K562 (cell line): ENCODE measurements around the gene SLC12A9. TPM values are rescaled to one million over a fixed set of nuclear protein-coding genes. Genes with fewer than 3 reads are reported as not detected.

Source experiments
- ADNP ChIP-seq: fragments of 200-800 bp; sonication (Bioruptor generic); IDR thresholded peaks from 2 replicates; pipeline ENCODE4 v1.6.1; 2016; ENCODE audit warnings: missing genetic modification characterization, missing compliant biosample characterization
- FOXP1 ChIP-seq: sonication (generic); formaldehyde crosslinking; IDR thresholded peaks from 2 replicates; pipeline ENCODE4 v1.8.0; 2022; ENCODE audit warnings: mild to moderate bottlenecking, missing genetic modification reagents
- MTF1 ChIP-seq: fragments of 250-450 bp; sonication (Bioruptor Pico); IDR thresholded peaks from 2 replicates; pipeline ENCODE4 v1.9.0; 2021; ENCODE audit warnings: moderate library complexity, mild to moderate bottlenecking, inconsistent platforms, borderline replicate concordance
- MYNN ChIP-seq, 2 experiments: sonication (generic); formaldehyde crosslinking in 1 of 2; IDR thresholded peaks; 2 replicates each; pipeline versions ENCODE4 v1.5.0 to v1.6.1; 2016 to 2020; ENCODE audit warnings: antibody characterized with exemption in 1 of 2, missing genetic modification reagents in 1 of 2
- NFE2 ChIP-seq: IDR thresholded peaks from 2 replicates; pipeline ENCODE4 v1.6.1; 2014; ENCODE audit warnings: antibody characterized with exemption, low read depth
- NFXL1 ChIP-seq: fragments of 450-650 bp; formaldehyde crosslinking; IDR thresholded peaks from 2 replicates; pipeline ENCODE4 v1.4.0; 2021; ENCODE audit warnings: mild to moderate bottlenecking
- NR4A1 ChIP-seq, 2 experiments: fragments of 250-450 bp in 1 of 2; fragments of 450-650 bp in 1 of 2; sonication (Bioruptor Pico) in 1 of 2; IDR thresholded peaks; 2 replicates each; pipeline versions ENCODE4 v1.4.0 to v1.6.1; 2016 to 2020; ENCODE audit warnings: mild to moderate bottlenecking in 2 of 2, missing compliant biosample characterization in 1 of 2, missing genetic modification characterization in 1 of 2, moderate library complexity in 1 of 2
- SFPQ ChIP-seq: fragments of 200-400 bp; formaldehyde crosslinking; IDR thresholded peaks from 2 replicates; pipeline ENCODE4 v1.6.1; 2017; ENCODE audit warnings: mild to moderate bottlenecking, low read depth, low read length, moderate library complexity
- SP2 ChIP-seq: IDR thresholded peaks from 2 replicates; pipeline ENCODE4 v1.6.1; 2011; ENCODE audit warnings: mild to moderate bottlenecking, low read depth, low read length, moderate library complexity; ENCODE audit not compliant: poor library complexity, severe bottlenecking; ENCODE audit errors: extremely low read depth
- SRF ChIP-seq, 2 experiments: fragments of 250-450, 450-650 bp in 1 of 2; sonication (Bioruptor Pico) in 1 of 2; sonication (generic) in 1 of 2; formaldehyde crosslinking; IDR thresholded peaks; 2 replicates each; pipeline versions ENCODE4 v1.5.0 to v1.5.1; 2020 to 2022; ENCODE audit warnings: mild to moderate bottlenecking in 1 of 2, missing genetic modification reagents in 1 of 2
- SRSF9 ChIP-seq: fragments of 200-400 bp; formaldehyde crosslinking; IDR thresholded peaks from 2 replicates; pipeline ENCODE4 v1.6.1; 2017; ENCODE audit warnings: low read depth, low read length, borderline replicate concordance
- TBP ChIP-seq: optimal IDR thresholded peaks from 2 replicates; pipeline ENCODE3; 2011; ENCODE audit warnings: low read depth, low read length, improper control_type of control experiment
- ZBTB9 ChIP-seq: fragments of 450-650 bp; formaldehyde crosslinking; IDR thresholded peaks from 2 replicates; pipeline ENCODE4 v1.4.0; 2020; ENCODE audit warnings: mild to moderate bottlenecking, moderate library complexity
- ZNF655 ChIP-seq: fragments of 250-450 bp; sonication (Bioruptor Pico); IDR thresholded peaks from 2 replicates; pipeline ENCODE4 v1.5.0; 2021
- polyA plus RNA-seq, 8 experiments: library from polyadenylated mRNA; depleted of rRNA in 4 of 8; stranded (reverse) in 5 of 8; unstranded in 3 of 8; fragments of >200 nt; fragmentation: Nextera tagmentation in 2 of 8; fragmentation: Illumina TruSeq in 1 of 8; extraction: Ambion mirVana in 2 of 8; extraction: Trizol in 1 of 8; gene quantifications; 2 replicates each; pipeline versions ENCODE4 v1.2.1 to v1.2.3, GENCODE V29; 2011 to 2014; ENCODE audit warnings: inconsistent platforms in 1 of 8, missing spikeins in 1 of 8
- total RNA-seq, 7 experiments: library from RNA; depleted of rRNA in 6 of 7; stranded (reverse); fragments of >200 nt in 6 of 7; fragmentation: Illumina TruSeq in 2 of 7; extraction: Trizol in 2 of 7; gene quantifications; 2 replicates each; pipeline versions ENCODE4 v1.2.1 to v1.2.3, GENCODE V29; 2011 to 2021; ENCODE audit warnings: low replicate concordance in 1 of 7
- TF ChIP-seq, protein P1 (sequence below): fragments of 450-650 bp; IDR thresholded peaks from 2 replicates; pipeline ENCODE4 v1.6.1; 2016; ENCODE audit warnings: antibody characterized with exemption
- TF ChIP-seq, protein P2 (sequence below): fragments of 450-650 bp; IDR thresholded peaks from 2 replicates; pipeline ENCODE4 v1.6.1; 2018; ENCODE audit not compliant: partially characterized antibody

The SLC12A9 gene
- total and polyA plus RNA-seq, 9 of the 15 experiments (the other 6 are each of a cell fraction or from before 2014, with no cell fraction given): 0.06 to 20.2 (median 10.7) TPM

DNA sequence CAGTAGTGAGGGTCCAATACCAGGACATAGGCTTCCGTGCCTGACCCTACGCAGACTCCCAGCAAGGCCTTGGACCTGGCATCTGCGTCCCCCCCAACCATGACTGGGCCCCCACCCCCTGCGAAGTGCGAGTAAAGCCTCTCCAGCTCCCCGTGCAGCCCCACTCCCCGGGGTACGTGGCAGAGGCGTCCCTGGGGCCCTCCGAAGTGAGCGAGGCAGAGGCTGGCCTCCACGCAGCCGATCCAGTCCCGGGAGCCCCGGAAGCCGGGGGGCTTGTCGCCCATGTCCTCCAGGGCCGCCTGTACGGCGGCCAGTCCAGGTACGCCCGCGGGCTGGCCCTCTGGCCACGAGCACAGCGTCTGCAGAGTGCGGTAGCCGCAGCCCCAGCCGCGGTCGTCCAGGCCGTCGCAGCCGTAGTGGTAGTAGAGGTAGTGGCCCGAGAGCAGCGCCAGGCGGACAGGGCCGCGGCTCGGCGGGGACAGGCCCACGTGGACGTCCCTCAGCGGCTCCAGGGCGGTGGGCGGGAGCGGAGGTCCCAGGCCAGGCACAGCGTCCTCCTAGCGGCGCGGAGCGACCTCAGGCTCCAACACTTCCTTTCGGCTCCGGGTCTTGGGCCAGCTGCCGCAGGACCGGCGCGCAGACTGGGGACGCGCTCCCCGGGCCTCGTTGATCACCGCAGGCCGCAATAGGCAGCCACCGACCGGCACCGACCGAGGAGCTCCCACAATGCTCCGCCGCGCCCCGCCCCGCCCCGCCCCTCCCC lies 36.7 kb downstream of the SLC12A9 start, which contains the start of gene UFSP1 (continued):
- TF ChIP-seq SFPQ (no peak), NFXL1 (no peak), TBP (no peak), SP2 (no peak), ADNP (no peak), NFE2 (no peak), SRF (CRISPR knock-in tag; IDR thresholded peaks at IDR 0.05) (no peak), ZNF655 (CRISPR knock-in tag) (no peak), NR4A1 (CRISPR knock-in tag; IDR thresholded peaks at IDR 0.05) (peak; percentile 44; the same call in 1 of the 2 replicates), NR4A1 (tag; IDR thresholded peaks at IDR 0.05) (peak; percentile 84), MTF1 (CRISPR knock-in tag) (no peak), ZBTB9 (CRISPR knock-in tag) (0 out of 2 replicates have a peak, but pooled peaks have one; percentile 38), MYNN (IDR thresholded peaks at IDR 0.05) (peak; percentile 42; the same call in 1 of the 2 replicates), MYNN (CRISPR knock-in tag; IDR thresholded peaks at IDR 0.05) (no peak), FOXP1 (no peak; the same call in 1 of the 2 replicates), SRSF9 (no peak)
- TF ChIP-seq, protein P1, sequence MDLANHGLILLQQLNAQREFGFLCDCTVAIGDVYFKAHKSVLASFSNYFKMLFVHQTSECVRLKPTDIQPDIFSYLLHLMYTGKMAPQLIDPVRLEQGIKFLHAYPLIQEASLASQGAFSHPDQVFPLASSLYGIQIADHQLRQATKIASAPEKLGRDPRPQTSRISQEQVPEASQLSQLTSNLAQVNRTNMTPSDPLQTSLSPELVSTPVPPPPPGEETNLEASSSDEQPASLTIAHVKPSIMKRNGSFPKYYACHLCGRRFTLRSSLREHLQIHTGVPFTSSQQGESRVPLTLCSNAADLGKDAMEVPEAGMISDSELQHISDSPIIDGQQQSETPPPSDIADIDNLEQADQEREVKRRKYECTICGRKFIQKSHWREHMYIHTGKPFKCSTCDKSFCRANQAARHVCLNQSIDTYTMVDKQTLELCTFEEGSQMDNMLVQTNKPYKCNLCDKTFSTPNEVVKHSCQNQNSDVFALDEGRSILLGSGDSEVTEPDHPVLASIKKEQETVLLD: no peak
- TF ChIP-seq, protein P2, sequence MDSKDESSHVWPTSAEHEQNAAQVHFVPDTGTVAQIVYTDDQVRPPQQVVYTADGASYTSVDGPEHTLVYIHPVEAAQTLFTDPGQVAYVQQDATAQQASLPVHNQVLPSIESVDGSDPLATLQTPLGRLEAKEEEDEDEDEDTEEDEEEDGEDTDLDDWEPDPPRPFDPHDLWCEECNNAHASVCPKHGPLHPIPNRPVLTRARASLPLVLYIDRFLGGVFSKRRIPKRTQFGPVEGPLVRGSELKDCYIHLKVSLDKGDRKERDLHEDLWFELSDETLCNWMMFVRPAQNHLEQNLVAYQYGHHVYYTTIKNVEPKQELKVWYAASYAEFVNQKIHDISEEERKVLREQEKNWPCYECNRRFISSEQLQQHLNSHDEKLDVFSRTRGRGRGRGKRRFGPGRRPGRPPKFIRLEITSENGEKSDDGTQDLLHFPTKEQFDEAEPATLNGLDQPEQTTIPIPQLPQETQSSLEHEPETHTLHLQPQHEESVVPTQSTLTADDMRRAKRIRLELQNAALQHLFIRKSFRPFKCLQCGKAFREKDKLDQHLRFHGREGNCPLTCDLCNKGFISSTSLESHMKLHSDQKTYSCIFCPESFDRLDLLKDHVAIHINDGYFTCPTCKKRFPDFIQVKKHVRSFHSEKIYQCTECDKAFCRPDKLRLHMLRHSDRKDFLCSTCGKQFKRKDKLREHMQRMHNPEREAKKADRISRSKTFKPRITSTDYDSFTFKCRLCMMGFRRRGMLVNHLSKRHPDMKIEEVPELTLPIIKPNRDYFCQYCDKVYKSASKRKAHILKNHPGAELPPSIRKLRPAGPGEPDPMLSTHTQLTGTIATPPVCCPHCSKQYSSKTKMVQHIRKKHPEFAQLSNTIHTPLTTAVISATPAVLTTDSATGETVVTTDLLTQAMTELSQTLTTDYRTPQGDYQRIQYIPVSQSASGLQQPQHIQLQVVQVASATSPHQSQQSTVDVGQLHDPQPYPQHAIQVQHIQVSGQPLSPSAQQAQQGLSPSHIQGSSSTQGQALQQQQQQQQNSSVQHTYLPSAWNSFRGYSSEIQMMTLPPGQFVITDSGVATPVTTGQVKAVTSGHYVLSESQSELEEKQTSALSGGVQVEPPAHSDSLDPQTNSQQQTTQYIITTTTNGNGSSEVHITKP: no peak
